Eye (tissue), 1 donor: ENCODE data around the gene PSTPIP1.
A peak's percentile ranks its signal among the peaks of the same experiment; 100 is the strongest.

Experiments used
- DNase-seq: peaks from one replicate; pipeline ENCODE4 v3.0.0-alpha.2; 2015

Gene PSTPIP1

DNA sequence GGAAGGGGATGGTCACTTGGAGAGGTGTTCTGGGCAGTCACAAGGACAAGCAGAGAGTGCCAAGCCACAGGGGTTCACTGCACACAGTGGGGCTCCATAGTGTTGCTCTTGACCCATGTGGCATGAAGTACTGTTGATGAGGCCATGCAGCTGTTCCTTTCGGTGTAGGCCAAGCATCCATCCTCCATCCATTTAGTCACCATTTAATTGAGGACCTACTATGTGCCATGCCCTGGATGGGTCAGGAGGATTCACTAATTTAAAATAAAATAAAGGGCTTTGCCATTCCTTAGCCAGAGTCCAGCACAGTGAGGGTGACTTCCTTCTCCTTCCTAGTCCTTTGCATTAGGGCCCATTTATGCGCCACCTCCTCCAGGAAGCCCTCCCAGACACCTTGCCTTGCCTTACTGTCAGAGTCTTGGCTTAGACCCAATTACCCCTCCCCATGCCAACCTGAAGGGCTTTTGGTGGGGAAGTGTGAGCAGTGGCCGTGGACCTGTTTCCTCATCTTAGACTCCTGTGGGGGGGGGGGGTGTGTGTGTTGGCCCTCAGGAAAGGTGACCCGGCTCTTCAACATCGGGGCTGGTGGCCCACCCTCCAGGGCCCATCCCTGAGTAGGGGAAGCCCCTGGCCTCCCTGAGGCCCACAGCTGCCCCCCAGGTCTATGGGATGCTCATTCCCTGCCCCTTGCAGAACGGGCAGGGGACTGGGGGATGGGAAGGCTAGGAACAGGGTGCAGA is 25.6 kb downstream of the PSTPIP1 start:
- DNase-seq, result no peak

DNA sequence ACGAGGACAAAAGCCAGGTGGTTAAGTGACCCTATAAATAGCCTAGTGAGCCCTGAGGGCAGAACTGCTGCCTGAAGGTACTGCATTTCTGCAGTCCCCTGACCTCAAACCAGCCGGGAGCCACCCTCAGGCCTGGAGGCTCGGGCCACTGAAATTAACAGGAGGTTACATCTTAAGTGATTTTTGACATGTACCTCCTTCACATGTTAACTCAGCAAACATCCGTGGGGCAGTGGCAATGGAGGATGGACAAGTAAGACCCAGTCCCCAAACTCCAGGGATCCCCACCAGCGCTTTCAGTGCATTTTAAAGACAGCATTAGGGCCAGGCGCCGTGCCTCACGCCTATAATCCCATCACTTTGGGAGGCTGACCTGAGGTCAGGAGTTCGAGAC is 26.2 kb downstream of the PSTPIP1 start:
- no peak for DNase-seq

DNA sequence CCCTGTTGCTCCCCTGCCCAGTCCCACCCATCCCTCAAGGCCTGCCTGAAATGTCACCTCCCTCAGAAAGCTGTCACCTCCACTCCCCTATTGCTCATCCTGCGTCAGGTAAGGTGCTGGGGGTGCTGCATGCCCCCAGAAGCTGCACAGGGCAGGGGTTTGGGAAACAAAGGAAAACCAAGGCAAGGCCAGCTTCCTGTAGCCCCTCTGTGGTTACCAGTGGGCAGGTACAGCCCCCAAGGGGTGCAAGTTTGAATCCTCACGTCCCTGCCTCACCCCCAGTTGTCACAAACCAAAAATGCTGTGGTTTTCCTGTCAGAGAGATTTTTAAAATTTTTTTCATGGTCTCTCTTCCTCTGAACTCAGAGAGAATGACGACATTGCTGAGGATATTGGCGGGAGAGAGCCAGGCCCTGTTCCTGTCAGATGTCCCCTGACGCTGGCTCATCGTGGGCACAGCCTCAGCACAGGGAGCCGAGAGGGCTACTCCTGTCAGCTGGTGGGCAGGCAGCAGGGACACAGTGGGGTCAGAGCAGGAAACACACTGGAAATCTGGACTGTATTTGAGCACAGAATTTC is 27.0 kb downstream of the PSTPIP1 start:
- DNase-seq, result no peak

DNA sequence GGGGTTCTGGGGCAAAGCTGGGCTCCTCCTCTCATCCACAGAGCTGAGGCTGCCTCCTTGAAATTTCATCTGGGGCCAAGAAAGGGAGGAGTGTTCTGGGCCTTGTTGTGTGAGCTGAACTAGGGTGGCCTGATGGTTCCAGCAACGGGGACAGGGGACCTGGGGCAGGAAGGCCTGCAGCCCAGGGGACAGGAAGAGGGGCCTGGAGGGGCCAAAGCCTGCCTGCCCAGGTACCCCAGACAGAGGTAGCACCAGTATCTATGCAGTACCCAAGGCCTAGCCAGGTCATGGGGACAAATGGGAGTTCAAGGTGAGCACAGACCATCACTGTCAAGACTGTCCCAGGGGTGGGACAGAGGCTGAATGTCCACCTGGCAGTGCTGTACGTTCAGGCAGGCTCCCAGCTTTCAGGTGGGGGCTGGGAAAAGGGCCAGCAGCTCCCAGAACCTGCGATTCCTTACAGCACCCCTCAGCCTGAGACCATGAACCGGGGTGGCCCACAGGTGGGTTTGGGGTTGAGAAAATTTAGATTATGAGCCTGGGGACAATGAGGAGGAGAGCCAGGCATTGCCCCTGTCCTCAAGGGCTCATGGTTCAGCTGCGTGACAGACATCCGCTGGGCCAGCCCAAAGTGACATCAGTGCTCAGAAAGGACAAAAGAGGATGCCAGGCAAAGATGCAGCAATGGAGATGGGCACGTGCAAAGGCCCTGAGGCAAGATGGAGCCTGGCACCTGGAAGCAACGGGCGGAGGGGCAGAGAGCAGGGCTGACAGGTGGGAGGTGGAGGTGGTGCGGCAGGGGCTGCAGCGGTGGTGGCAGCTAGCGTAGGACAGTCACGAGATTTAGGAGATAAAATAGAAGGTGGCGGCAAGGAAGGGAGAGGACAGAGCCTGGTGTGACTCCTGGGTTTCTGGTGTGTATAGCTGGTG is 28.0 kb downstream of the PSTPIP1 start:
- no peak for DNase-seq

DNA sequence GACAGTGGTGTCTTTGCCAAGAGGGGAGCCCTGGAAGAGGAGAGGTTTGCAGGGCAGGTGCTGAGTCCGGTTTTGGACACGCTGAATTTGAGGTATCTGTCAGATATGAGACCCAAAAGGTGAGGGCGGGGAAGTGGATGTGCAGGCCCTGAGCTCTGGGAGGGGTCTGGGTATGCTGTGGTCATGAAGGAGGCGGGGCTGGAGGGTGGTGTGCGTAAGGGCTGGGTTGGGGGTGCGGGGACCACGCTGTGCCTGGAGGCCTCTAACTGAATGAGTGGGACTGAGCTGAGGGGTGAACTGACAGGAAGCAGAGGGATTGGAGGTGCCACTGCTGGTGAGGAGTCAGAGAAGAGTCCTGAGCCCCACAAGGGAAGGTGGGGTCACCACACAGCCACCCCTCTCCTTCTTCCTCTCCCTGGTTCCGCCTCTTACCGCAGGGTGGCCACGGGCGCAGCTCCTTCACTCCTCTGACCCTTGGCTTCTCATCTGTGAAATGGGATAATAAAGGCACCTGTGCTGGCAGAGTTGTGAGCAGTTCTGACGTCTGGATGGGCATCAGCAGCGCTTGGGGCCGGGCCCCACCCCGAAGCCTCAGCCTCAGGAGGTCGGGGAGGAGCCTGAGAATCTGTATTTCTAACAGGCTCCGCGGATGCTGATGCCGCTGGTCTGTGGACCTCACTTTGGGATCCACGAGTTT is 28.8 kb downstream of the PSTPIP1 start:
- no peak for DNase-seq

DNA sequence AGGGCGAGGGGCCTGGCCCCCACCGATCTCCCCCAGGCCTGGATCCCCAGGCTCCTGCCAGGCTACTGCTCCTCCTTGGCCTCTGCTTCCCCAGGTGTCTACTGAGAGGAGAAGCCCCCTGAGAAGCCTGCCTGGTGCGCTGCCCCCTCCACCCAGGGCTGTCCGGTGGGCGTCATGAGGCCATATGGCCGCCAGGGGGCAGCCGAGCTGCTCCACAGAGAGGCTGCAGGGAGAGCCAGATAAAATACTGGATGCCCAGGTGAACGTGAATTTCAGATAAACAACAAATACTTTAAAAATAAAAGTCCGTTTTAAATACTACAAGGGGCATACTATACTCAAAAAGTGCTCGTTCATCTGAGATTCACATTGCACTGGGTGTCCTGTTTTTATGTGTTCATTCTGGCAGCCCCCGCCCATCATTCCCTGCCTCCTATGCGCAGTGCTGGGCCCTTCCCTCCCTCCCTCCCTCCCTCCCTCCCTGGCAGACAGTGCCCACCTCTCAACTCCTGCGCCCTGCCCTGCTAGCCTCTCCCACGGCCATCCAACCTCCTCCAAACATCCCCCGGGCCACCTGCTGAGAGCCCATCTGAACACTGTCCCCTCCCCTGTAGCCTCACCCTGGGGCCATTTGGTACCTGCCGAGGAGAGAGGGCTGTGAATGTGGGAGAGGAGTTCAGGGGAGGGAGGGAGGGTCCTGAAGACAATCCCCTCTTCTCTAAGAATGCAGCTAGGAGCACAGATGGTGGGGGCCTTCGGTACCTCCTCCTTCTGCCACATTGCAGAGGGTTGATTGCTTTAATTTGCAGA is 29.6 kb downstream of the PSTPIP1 start:
- DNase-seq, result peak; percentile 84

DNA sequence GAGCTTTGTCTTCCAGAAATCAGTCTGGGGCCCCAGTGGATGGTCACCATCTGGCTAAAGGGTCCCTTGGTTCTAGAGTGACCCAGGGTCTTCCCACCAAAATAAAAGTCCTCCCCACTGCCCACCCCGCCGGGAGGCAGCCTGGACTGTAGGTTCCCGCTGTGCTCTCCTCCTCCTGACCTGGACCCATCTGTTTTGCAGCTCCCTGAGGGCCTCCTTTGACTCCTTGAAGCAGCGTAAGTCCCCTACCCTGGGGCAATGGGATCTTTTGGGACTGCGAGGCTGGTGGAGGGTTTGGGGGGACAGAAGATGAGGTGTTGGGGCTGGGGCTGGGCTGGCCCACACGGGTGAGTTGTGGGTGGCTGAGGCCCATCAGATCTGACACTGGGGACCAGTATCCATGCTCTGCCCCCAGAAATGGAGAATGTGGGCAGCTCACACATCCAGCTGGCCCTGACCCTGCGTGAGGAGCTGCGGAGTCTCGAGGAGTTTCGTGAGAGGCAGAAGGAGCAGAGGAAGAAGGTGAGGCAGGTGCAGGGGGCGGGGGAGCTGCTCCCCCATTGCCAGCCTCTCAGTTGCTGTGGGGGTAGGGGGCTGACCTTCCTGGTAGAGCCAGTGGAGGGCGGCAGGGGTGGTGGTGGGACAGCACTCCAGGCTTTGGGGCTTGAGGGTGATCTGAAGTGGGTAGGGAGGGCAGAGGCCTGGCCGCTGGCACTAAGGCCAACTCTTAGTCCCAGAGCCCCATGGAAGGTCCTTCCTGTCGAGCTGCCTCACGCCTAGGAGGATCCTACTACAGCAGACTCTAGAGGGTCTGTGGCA is 30.4 kb downstream of the PSTPIP1 start:
- DNase-seq, result no peak

DNA sequence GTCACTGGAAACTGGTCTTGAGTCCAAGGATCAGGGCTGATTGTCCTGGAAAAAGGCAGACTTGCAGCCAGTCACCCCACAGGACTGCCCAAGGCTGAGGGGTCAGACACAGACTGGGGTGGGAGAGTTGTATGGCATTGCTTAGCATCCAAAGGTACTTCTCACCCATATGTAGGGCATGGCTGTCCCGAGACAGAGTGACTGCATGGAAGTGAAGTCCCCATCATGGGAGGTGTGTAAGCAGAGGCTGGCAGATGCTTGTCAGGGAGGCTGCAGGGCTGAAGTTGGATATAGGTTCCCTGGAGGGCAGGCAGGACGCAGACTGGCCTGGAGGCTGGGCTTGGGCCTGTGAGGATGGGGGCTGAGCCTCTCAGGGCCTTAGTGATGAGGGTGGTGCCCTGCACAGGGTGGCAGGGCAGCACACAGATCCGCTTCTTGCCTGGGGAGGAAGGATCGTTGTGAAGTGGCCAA is 31.1 kb downstream of the PSTPIP1 start:
- no peak for DNase-seq

DNA sequence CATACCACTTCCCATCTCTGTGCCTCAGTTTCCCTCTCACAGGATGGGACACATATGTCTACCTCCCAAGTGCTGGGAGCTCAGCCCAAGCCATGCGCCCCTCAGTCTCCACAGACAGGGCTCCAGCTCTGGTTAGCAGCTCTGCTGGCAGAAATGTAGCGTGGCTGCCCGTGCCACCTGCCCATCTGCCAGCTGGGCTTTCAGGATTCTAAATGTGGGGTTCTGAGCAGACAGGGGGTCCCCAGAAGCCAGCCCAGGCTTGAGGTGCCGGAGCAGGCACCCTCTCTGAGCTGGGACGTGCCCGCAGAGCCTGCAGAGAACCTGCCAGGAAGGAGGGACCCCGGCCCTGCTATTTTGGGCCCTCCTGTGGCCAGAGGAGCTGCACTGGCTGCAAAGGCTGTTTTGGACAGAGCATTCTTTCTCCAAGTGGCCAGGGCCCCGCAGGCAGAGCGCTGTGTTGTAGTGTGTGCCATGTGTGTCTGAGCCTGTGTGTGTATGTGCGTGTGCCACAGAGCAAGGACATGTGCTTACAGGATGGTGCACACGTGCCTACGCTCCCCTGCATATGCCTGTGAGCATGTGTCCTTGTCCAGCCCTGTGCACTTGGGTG is 31.7 kb downstream of the PSTPIP1 start:
- no peak for DNase-seq

DNA sequence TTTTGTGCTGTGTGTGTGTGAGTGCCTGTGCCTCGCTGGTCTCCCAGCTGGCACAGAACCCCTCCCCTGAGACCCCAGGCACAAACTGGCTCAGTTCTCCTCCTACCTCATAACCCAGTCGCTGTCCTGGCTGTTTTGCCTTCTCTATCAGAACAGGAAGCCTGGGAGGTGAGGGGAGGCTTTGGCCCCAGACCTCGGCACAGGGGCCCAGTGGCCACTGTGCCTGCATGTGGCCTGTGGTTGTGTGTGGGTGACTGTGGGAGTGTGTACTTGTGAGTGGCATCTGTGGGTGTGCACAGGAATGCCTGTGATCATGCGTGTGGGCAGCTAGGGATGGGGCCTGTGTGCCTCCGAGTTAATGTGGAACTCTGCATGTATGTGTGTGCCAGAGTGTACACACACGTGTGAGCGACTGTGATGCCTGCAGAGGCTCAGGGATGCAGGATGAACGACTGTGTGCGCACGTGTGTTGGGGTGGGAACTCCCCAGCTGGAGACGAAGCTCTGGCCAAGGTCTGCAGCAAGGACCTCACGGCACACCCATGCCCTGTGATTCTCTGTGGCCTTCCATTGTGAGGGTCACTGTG is 32.3 kb downstream of the PSTPIP1 start:
- DNase-seq, result no peak

DNA sequence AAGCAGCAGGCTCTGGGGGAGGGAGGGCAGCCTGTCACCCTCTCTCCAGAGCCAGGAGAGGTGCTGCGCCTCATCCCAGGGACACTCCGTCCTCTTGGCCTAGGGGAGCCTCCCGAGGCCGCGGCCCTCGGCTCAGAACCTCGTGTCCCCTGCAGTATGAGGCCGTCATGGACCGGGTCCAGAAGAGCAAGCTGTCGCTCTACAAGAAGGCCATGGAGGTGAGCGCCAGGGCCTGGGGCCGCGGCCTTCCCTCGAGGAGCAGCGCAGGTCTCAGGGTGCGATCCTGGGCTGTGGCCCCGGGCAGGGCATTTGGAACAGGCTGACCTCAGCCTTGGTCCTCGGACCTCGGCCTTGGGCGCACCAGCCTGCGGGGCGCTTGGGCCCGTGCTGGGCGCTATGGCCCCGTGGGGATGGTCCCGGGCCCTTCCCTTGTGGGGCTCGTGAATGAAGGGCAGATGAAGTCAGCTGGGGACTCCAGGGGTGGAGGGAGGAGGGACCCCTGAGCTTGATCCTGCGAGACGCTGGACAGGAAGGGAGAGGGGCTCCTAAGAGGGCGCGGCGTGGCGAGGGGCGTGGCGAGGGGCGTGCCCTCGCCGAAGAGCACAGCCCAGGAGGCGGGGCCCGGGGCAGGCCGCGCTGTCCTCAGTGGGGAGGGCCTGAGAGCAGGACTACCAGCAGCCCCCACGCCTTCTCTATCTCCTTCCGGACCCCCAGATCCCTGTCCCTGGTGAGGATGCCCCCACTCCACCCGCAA is 32.9 kb downstream of the PSTPIP1 start:
- peak; percentile 60 for DNase-seq

DNA sequence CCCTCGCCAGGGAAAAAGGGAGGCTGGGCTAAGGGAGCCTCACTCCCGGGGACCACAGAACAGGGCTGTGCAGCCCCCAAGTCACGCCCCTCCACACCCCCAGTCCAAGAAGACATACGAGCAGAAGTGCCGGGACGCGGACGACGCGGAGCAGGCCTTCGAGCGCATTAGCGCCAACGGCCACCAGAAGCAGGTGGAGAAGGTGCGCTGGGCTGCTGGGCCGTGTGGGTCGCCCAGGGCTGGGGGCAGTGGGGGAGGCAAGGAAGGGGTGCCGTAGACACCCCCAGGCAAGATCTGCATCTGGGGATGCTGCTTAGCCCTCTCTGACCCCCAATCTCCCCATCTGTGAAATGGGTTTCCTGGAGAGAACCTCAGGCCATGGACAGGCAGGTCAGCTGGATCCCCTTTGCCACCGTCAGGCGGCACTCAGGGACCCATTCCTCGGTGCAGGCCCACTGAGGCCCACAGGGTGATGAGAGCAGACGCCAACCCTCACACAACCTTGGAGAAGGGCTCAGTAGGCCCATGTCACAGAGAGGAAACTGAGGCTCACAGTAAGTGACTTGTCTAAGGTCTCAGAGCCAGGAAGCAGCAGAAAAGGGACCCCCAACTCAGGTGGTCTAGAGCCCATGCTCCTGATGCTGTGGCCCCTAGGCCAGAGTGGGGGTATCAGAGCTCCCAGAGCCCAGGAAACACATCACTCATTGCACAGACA is 33.7 kb downstream of the PSTPIP1 start:
- no peak for DNase-seq

DNA sequence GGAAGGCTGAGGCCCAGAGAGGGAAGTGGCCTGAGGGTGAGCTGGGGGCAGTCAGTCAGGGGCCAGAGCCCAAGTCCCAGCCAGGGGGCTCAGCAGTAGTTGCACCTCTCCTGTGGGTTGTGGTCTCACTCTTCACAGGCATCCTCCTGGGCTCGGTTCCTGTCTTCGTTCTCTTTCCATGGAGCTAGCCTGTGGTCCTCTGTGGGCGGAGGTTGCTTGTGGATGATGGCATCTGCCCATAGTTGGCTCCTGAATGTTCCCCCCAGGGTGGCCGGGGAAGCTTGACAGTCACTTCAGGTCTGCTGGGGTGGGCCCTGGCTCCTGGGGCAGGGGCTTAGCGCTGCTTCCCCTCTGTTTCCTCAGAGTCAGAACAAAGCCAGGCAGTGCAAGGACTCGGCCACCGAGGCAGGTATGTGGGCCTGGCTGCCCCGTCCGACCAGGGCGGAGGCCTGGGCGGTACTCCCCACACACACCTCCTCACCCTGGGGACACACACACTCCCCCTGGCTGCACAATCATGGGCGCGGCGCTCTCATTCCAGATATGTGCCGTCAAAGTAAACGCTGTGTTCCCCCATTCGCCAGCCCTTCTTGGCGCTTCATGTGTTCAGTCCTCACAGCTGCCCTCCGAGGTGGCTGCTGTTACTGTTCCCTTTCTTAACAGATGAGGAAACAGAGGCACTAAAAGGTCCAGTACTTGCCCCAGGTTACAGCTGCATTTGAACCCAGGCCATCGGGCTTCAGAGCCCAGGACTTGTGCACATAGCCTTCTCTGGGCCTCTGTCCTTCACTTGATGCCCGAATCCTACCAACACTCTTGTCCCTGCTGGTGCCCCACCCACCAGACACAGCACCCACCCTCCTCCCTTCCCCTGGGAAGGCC is 34.5 kb downstream of the PSTPIP1 start:
- no peak for DNase-seq

DNA sequence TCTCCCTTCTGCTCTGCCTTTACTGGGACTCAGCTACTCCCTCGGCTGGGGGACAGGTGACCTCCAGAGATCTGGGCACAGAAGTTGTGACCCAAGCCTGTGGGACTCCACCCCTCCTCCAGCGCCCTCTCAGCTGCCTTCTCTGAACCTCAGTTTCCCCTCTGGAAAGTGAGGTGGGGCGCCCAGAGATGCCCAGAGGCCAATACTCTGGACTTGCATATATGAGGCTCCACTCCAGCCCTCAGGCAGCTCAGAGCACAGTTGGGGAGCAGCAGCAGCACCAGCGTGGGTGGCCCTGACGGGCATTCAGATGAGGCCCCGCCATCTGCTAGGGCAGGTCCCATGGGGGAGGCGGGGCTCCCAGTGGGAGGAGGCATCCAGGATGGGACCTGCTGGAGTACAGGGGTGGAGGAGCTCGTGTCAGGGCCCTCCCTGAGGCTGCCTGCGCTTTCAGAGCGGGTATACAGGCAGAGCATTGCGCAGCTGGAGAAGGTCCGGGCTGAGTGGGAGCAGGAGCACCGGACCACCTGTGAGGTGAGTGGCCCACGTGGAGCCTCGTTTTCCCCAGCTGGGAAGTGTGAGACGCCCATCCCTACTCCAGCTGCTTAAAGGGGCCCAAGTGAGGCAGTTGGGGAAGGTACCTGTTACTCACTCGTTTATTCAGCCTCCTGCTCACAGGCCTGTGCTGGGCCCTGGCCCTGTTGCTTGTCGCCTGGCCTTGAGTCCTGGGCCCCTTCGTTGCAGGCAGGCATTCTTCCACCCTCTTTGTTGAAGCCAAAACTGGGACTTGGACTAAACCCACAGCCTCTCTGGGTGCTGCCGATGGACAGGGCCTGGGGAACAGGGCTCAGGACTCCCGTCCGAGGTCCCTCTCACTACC is 35.4 kb downstream of the PSTPIP1 start:
- DNase-seq, result peak; percentile 50

DNA sequence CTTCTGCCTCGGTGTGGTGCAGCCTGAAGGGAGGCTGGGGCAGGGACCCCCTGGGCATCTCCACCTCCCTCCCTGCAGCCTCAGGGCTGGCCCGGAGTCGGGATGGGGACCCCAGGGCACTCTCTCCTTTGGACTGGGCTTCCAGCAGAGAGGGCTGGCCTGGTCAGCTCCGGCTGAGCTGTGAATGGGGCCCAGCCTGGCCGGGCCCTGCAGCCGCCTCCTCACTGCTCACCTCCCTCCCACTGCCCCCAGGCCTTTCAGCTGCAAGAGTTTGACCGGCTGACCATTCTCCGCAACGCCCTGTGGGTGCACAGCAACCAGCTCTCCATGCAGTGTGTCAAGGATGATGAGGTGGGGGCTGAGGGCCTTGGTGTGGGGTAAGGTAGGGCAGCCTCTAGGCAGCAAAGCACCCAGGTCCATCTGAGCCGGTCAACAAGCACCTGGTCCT is 36.0 kb downstream of the PSTPIP1 start:
- DNase-seq, result no peak

DNA sequence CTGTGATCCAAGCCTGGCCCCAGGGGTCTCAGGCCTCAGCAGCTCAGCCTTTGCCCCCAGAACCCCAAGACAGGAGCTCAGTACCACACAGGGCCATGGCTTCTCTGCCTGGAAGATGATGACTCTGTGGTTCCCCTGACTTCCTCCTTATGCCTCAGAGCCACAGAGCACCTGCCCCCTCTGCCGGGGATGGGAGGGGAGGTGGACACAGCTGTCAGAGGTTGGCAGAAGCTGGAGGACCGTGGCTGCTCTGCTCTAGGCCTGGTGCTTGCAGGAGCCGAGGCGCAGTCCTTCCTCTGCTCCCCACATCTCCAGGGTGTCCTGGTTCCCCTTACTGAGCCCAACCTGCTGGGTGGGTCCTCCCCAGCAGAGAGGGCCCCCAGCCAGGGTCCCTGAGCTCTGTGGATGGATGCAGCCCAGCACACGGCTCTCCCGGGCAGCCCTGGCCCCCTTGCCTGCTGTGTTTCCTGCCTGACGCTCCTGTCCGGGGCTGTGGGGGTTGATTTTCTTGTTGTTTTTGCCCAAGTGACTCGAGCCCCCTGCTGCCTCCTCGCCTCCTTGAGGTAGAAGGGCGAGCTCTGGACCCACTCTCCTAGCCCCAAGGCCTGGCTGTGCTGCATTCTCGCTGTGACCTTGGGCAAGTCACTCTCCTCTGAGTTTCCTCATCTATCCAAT is 36.6 kb downstream of the PSTPIP1 start:
- peak; percentile 70 for DNase-seq
